Measurements from ENCODE around the gene PFKM.

GRCh38 chr12:48164451-48164850, 45.3 kb downstream of the PFKM start:
- TF ChIP-seq CTCF (IDR thresholded peaks at IDR 0.05; ENCODE audit: extremely low read depth in 1 of 2, insufficient read depth in 1 of 2, low read depth in 1 of 2, low read length in 2 of 2), result no peak
- TF ChIP-seq POLR2AphosphoS5 (IDR thresholded peaks at IDR 0.05; ENCODE audit: insufficient read depth, low read depth, low read length), result no peak
- TF ChIP-seq MYC (IDR thresholded peaks at IDR 0.05; ENCODE audit: low read depth, low read length), result no peak
- no peak for TF ChIP-seq POLR2A (IDR thresholded peaks at IDR 0.05; ENCODE audit: low read depth, low read length)
- no peak for TF ChIP-seq EZH2 (IDR thresholded peaks at IDR 0.05; ENCODE audit: borderline replicate concordance, low read depth, low read length, severe bottlenecking)
